Spinal cord (tissue), 10 donors: ENCODE data around the gene TMEM238. TPM values are rescaled to one million over a fixed set of nuclear protein-coding genes. Genes with fewer than 3 reads are reported as not detected.

Experiments
- DNase-seq, 6 donors: peaks; one replicate each; pipeline versions ENCODE4 v3.0.0 to v3.0.0-alpha.2; 2013 to 2015; ENCODE audit warnings: low spot score in 6 of 6, low read depth in 4 of 6
- H3K27ac ChIP-seq: one replicate; pipeline ENCODE4 v1.5.1; 2013; ENCODE audit warnings: low read depth, low read length, control low read depth
- H3K27me3 ChIP-seq: one replicate; pipeline ENCODE4 v1.6.1; 2013; ENCODE audit warnings: low read length; ENCODE audit not compliant: control insufficient read depth, insufficient read depth
- H3K36me3 ChIP-seq: one replicate; pipeline ENCODE4 v1.6.1; 2013; ENCODE audit warnings: low read length; ENCODE audit not compliant: control insufficient read depth, insufficient read depth
- H3K4me1 ChIP-seq: one replicate; pipeline ENCODE4 v1.6.1; 2013; ENCODE audit warnings: low read length; ENCODE audit not compliant: control insufficient read depth, insufficient read depth
- H3K4me3 ChIP-seq: one replicate; pipeline ENCODE4 v1.5.1; 2013; ENCODE audit warnings: low read depth, low read length, control low read depth
- H3K9me3 ChIP-seq: one replicate; pipeline ENCODE4 v1.6.1; 2013; ENCODE audit warnings: low read length; ENCODE audit not compliant: control insufficient read depth, insufficient read depth
- WGBS: methylation state at CpG from one replicate; pipeline ENCODE4 v1.1.5; 2013; ENCODE audit warnings: missing lambda C conversion rate; ENCODE audit not compliant: insufficient coverage; 5-methylcytosine and 5-hydroxymethylcytosine counted together
- polyA plus RNA-seq, 2 donors: library from polyadenylated mRNA; unstranded; fragments of 120-200 nt; gene quantifications; one replicate each; pipeline ENCODE4 v1.2.1, GENCODE V29; 2013; ENCODE audit not compliant: insufficient read length in 2 of 2
- total RNA-seq, 2 donors: library from RNA; depleted of rRNA in 1 of 2; stranded (reverse); fragments of 120-200 nt in 1 of 2; fragments of >200 nt in 1 of 2; gene quantifications; one replicate each; pipeline versions ENCODE4 v1.2.3 to v1.2.4, GENCODE V29; 2013 to 2014
- donor health status: healthy.

The TMEM238 gene
- total and polyA plus RNA-seq, 4 donors, result 0.55 to 0.86 (median 0.69) TPM; not detected in 1

DNA sequence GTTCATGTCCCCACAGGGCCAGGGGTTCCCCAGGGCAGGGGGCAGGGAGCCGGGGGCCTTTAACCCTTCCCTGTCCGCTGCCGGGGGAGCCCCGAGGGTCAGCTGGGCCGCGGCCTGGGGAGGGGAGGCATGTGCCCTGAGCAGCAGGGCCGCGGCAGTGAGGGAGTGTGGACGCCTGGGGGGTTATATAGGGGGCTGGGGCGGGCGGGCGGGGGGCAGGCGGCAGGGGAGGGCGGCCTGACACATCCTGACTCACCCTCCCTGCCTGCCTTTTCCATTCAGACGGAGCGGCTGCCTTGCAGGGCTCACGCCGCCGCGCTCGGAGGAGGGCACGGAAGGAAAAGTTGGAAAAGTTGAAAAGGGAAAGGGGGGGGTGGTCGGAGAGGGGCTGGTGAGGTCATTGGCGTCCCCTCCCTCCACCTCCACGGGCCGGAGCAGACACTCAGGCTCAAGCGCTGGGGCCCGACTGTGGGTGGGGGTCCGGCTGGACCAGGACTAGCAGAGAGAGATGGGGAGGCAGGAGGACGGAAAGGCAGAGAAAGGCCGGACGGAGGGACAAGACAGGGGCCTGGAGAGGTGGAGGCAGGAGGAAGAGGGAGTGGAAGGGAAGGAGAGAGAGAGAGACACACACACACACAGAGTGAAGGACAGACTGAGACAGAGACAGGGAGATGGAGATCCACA is 13.6 kb downstream of the TMEM238 start, which contains the start of gene IL11:
TSS of gene IL11 (minus strand) at position 159 of the 684 bp plus-strand sequence. CDS start at position 6, 153 bp downstream.
- H3K36me3 ChIP-seq, result no peaks in the 10 kb centered on the region
- H3K27me3 ChIP-seq, result peaks cover 67% of the 10 kb centered on the region
- no peak for DNase-seq
- no peaks in the 10 kb centered on the region for H3K9me3 ChIP-seq
- 7% methylated on average over 7 of the region's 32 CpGs for WGBS
- H3K4me1 ChIP-seq, result peaks cover 32% of the 10 kb centered on the region
- peak within 1 kb of the TSS; percentile 26 for H3K4me3 ChIP-seq
- H3K27ac ChIP-seq, result no peak within 1 kb of the TSS

GRCh38 chr19:55369653-55370304 is 14.3 kb downstream of the TMEM238 start:
- no peak overlapping the region for H3K27ac ChIP-seq
- peaks cover 32% of the 10 kb centered on the region for H3K4me1 ChIP-seq
- under 1% methylated on average over 53 of the region's 59 CpGs for WGBS
- DNase-seq, result peak in 2 of 6 donors; percentile 63 to 78
- peak overlapping the region; percentile 26 for H3K4me3 ChIP-seq
- H3K36me3 ChIP-seq, result no peaks in the 10 kb centered on the region
- peaks cover 66% of the 10 kb centered on the region for H3K27me3 ChIP-seq
- H3K9me3 ChIP-seq, result no peaks in the 10 kb centered on the region

DNA sequence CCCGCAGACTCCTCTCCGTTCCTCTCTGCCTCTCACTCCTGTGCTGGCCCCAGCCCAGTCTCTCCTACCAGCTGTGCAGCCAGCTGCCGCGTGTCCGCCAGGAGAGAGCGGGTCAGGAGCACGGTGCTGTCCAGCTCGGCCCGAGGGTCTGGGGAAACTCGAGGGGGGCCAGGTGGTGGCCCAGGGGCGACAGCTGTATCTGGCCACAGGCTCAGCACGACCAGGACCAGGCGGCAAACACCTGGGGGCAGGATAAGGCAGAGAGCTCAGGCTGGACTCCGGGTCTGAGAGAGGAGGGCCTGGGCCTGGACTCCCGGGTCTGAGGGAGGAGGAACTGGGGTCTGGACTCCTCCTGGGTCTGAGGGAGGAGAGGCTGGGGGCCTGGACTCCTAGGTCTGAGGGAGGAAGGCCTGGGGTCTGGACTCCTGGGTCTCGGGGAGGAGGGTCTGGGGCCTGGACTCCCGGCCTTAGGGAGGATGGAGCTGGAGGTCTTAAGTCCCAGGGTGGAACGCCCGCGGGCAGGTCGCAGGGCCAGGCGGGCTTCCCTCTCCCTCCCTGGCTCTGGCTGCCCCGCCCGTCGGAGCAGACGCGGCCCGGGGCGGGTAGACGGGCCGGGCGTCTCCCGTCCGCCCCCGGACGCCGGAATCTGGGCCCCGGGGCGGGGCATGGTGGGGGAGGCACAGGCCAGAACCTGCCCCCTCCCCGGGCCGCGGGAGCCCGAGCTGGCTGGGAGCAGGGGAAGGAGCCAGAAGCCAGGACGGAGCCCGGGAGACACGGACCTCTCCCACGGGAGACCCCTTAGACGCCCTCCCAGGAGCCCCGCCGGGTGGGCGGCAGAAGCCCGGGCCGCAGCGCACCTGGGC is 15.2 kb downstream of the TMEM238 start:
- Histone ChIP-seq H3K4me3 (no peak overlapping the region), H3K27ac (no peak overlapping the region), H3K27me3 (peaks cover 59% of the 10 kb centered on the region), H3K9me3 (no peaks in the 10 kb centered on the region), H3K36me3 (no peaks in the 10 kb centered on the region), H3K4me1 (peaks cover 27% of the 10 kb centered on the region)
- WGBS, result 8% methylated on average over 54 of the region's 54 CpGs
- DNase-seq, result no peak

DNA sequence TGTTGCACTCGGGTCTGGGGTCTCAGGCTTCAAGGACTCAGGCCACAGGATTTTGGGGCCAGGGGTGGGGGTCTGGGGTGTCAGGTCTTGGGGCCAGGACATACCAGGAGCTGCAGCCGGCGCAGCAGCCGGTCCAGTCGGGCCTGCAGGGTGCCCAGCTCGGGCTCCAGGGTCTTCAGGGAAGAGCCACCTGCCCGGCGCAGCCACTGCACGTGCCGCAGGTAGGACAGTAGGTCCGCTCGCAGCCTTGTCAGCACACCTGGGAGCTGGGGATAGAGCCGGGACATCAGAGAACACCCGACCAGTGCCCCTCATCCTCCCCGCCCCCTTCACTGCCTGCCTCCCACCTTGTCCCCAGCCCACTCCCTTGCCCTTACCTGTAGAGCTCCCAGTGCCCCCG is 16.0 kb downstream of the TMEM238 start:
- Histone ChIP-seq H3K27ac (no peak overlapping the region), H3K4me1 (peaks cover 23% of the 10 kb centered on the region), H3K4me3 (no peak overlapping the region), H3K36me3 (no peaks in the 10 kb centered on the region), H3K9me3 (no peaks in the 10 kb centered on the region), H3K27me3 (peaks cover 51% of the 10 kb centered on the region)
- 80% methylated on average over 16 of the region's 16 CpGs for WGBS
- DNase-seq, result no peak

DNA sequence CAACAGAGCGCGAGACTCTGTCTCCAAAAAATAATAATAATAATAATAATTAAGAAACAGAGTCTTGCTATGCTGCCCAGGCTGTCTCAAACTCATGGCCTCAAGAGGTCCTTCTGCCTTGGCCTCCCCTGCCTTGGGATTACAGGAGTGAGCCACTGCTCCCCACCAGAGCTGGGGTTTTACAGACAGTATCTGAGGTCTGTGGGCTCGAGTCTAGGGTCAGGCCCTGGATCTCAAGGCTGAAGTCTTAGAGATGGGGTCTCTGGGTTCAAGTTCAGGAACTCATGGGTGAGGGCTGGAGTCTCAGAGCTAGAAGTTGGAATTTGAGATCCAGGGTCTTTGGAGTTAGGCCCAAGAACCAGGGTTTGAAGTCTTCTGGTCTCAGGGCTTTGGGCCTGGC is 17.3 kb downstream of the TMEM238 start:
- Histone ChIP-seq H3K4me1 (peaks cover 27% of the 10 kb centered on the region), H3K4me3 (no peak overlapping the region), H3K27ac (no peak overlapping the region), H3K9me3 (no peaks in the 10 kb centered on the region), H3K36me3 (no peaks in the 10 kb centered on the region), H3K27me3 (peaks cover 40% of the 10 kb centered on the region)
- WGBS, result 81% methylated on average over 1 of the region's 3 CpGs
- DNase-seq, result no peak

DNA sequence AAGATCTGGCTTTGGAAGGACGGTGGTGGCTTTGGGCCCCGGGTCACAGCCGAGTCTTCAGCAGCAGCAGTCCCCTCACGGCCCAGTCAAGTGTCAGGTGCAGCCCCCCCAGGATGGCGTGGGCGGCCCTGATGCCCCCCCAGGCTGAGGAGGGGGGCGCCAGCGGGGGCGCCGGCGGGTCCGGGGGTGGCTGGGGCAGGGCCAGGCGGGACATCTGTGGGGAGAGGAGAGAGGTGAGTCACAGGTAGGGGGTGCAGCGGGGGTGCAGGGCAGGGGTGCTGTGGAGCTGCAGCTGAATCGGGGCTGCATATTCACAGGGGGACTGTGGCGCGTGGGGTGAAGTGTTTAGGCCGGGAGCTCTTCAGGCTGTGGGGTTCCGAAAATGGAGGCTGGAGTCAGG is 18.1 kb downstream of the TMEM238 start:
- Histone ChIP-seq H3K27ac (no peak overlapping the region), H3K4me1 (peaks cover 27% of the 10 kb centered on the region), H3K9me3 (no peaks in the 10 kb centered on the region), H3K27me3 (peaks cover 32% of the 10 kb centered on the region), H3K4me3 (no peak overlapping the region), H3K36me3 (no peaks in the 10 kb centered on the region)
- 69% methylated on average over 17 of the region's 19 CpGs for WGBS
- no peak for DNase-seq

GRCh38 chr19:55365245-55365644 is 18.8 kb downstream of the TMEM238 start:
- H3K4me1 ChIP-seq, result peaks cover 22% of the 10 kb centered on the region
- no peak for DNase-seq
- H3K27ac ChIP-seq, result no peak overlapping the region
- WGBS, result 67% methylated on average over 7 of the region's 8 CpGs
- H3K4me3 ChIP-seq, result no peak overlapping the region
- H3K27me3 ChIP-seq, result peaks cover 25% of the 10 kb centered on the region
- no peaks in the 10 kb centered on the region for H3K36me3 ChIP-seq
- H3K9me3 ChIP-seq, result no peaks in the 10 kb centered on the region

DNA sequence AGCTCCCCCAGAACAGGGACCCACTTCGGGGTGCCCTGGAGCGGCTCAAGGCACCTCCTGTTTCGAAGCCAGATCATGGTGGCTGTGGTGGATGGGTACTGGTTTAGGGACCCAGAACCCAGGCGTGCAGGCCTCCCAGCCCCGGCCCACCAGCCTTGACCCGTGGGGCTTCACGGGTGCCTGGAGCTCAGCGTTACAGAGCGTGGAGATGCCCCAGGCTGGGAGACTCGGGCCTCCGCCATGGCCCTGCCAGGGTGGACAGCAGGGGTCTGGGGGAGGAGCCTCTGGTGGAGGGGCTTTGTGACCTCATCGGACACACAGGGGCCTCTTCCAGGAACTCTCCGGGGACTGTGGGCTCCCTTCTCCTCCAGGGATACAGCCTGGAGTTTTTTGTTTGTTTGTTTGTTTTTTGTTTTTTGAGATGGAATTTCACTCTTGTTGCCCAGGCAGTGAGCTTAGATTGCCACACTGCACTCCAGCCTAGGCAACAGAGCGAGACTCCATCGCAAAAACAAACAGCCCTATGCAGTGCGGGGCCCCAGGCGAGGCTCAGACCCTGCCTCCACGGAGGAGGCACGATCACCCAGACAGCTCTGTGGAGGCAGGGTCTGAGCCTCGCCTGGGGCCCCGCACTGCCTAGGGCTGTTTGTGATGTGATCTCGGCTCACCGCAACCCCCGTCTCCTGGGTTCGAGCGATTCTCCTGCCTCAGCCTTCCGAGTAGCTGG is 20.9 kb downstream of the TMEM238 start, which contains the start of gene GARIN5B:
TSS of gene GARIN5B (minus strand) at position 271 of the 727 bp plus-strand sequence. CDS start at position 77, 194 bp downstream.
- H3K36me3 ChIP-seq, result no peaks in the 10 kb centered on the region
- peaks cover 6% of the 10 kb centered on the region for H3K27me3 ChIP-seq
- WGBS, result 56% methylated on average over 21 of the region's 27 CpGs
- peaks cover 6% of the 10 kb centered on the region for H3K4me1 ChIP-seq
- H3K4me3 ChIP-seq, result no peak within 1 kb of the TSS
- H3K27ac ChIP-seq, result no peak within 1 kb of the TSS
- no peak for DNase-seq
- no peaks in the 10 kb centered on the region for H3K9me3 ChIP-seq
